Measurements from ENCODE around the gene DHRS11. TPM values are rescaled to one million over a fixed set of nuclear protein-coding genes. Genes with fewer than 3 reads are reported as not detected.
"Not testable (repeated sequence)": the region's sequence is repeated elsewhere in the genome, so short reads cannot be mapped to it uniquely, and the experiment has no call there.

The DHRS11 gene
- total RNA-seq, 1 experiment from 2014 or later: 10.0 TPM

- no peak for DNase-seq (ENCODE audit: extremely low read depth, low read depth)
Measured at GRCh38 chr17:36592716-36593321, 1.1 kb downstream of the DHRS11 start.

GRCh38 chr17:36593656-36594316, 2.1 kb downstream of the DHRS11 start:
- no peak for DNase-seq (ENCODE audit: extremely low read depth, low read depth)

DNA sequence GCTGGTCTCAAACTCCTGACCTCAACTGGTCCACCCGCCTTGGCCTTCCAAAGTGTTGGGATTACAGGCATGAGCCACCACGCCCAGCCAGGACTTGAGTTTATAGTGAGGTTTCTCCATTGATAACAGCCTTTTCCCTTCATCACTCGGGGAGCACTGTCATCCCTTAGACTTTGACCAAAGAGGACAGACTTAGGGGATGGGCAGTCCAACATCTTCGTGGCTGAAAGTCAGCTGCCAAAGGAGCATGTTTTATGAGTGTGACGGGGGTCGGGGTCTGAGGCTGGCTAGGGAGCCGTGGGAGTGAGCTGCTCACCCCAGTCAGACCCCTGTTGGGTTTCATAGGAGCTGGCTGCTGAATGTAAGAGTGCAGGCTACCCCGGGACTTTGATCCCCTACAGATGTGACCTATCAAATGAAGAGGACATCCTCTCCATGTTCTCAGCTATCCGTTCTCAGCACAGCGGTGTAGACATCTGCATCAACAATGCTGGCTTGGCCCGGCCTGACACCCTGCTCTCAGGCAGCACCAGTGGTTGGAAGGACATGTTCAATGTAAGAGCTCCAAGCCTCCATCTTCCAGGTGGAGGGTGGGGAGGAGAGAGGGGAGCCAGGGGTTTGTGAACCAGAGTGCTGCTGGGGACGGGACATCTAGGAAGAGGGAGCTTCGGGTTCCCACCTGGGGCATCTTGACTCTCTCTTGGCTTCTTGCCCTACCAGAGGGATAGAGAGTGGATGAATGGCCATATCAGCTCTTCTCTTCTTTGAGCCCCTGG, 3.1 kb downstream of the DHRS11 start:
- DNase-seq (ENCODE audit: extremely low read depth, low read depth): no peak

DNA sequence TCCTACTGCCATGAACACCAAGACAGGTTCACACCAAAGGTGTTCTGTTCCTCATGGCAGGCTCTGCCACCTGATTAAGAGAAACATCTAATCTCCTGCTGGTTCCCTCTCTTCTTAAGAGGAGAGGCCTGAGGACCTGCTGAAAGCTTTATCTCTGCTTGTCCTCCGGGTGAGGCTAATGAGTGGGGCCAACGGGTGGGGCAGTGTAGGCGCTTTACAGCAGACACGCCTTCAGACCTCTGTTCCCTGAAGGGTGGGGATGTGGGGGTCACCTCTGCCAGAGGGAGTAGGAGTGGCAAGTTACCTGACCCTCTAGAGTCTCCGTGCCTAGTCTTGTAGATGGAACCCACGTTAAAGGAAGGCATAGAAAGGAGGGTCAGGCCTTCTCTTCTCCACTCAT, 5.5 kb downstream of the DHRS11 start:
- DNase-seq (ENCODE audit: extremely low read depth, low read depth): no peak

- no peak for DNase-seq (ENCODE audit: extremely low read depth, low read depth)
Measured at GRCh38 chr17:36597866-36598777, 6.4 kb downstream of the DHRS11 start.

DNA sequence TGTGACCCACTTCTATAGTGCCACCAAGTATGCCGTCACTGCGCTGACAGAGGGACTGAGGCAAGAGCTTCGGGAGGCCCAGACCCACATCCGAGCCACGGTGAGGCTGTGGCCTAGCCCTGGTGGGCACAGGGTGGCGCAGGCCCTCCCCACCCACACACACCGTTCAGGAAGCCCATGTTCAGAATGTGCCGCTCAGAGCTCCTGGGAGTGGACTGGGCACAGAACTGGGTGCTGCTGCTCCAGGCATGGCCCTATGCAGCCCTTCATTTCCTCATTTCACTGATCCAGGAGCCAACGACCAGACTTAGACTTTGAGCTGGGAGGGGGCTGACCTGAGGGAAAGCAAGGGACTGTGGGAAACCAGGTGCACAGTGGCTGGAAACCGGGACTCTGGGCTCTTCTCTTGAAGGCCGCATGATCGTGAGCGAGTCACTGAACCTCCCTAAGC, 7.3 kb downstream of the DHRS11 start:
- DNase-seq (ENCODE audit: extremely low read depth, low read depth): no peak

- no peak for DNase-seq (ENCODE audit: extremely low read depth, low read depth)
Measured at GRCh38 chr17:36599546-36600250, 8.0 kb downstream of the DHRS11 start.

GRCh38 chr17:36600465-36600864, 8.8 kb downstream of the DHRS11 start:
- no peak for DNase-seq (ENCODE audit: extremely low read depth, low read depth)

- DNase-seq (ENCODE audit: extremely low read depth, low read depth): no peak
Measured at GRCh38 chr17:36600936-36601302, 9.2 kb downstream of the DHRS11 start.

DNA sequence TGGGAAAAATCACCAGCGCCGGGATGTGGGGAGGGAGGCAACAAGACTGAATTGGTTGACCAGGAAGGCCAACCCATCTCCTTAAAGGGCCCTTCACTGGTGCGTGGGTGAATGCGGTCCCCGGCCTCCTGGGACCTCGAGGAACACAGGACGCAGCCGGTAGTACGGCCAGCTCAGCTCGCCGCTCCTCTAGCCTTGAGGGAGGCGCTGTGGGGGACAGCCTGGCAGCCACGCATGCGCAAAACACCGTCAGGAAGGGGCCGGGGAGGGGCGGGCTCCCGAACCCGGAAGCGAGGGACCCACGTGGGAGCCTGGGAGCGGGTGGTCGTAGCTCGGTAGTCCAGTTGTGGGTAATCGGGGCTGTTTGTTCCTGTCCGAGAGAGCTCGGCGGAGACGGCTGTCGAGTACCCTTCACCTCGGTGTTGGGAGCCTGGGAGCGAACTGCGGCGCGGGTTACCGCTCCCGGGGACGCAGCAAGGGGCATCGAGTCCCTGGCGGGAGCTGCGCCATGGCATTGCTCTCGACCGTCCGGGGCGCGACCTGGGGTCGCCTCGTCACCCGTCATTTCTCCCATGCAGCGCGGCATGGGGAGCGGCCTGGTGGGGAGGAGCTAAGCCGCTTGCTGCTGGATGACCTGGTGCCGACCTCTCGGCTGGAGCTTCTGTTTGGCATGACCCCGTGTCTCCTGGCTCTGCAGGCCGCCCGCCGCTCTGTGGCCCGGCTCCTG, 9.8 kb downstream of the DHRS11 start, which contains the start of gene MRM1:
Gene MRM1 (plus strand): TSS at position 281 of the 727 bp plus-strand sequence. CDS start 228 bp downstream, at position 509.
- DNase-seq (ENCODE audit: extremely low read depth, low read depth): peak; percentile 90

GRCh38 chr17:36602030-36602748, 10.5 kb downstream of the DHRS11 start:
- DNase-seq (ENCODE audit: extremely low read depth, low read depth): no peak

DNA sequence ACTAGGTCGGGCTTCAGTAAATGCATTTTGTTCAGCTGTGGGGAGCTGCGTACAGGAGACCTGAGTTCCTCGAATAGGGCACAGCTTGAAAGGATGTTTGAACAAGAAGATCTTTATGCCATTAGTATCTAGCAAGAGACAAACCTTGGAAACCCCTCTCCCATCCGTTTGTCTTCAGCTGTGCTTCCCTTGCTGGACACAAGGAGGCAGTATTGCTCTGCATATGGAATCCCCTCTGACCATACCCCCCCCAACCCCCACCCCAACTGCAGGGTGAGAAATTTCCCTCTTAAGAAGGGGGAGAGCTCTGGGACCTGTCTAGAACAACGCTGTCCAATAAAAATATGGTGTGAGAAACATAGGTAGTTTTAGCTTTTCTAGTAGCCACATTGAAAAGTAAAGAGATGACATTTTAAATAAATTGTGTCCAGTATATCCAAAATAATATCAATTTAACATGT, 11.3 kb downstream of the DHRS11 start:
- peak; percentile 70 for DNase-seq (ENCODE audit: extremely low read depth, low read depth)

DNA sequence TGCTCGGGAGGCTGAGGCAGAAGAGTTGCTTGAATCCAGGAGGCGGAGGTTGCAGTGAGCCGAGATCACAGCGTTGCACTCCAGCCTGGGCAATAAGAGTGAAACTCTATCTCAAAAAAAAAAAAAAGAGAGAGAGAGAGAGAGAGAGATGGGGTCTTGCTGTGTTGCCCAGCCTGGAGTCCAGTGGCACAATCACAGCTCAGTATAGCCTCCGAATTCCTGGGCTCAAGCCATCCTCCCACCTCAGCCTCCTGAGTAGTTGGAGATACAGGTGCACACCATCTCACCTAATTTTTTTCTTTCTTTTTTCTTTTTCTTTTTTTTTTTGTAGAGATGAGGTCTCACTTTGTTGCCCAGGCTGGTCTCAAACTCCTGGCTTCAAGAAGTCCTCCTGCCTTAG, 13.3 kb downstream of the DHRS11 start:
- not testable (repeated sequence) for DNase-seq (ENCODE audit: extremely low read depth, low read depth)

- no peak for DNase-seq (ENCODE audit: extremely low read depth, low read depth)
Measured at GRCh38 chr17:36608280-36608679, 16.6 kb downstream of the DHRS11 start.

DNA sequence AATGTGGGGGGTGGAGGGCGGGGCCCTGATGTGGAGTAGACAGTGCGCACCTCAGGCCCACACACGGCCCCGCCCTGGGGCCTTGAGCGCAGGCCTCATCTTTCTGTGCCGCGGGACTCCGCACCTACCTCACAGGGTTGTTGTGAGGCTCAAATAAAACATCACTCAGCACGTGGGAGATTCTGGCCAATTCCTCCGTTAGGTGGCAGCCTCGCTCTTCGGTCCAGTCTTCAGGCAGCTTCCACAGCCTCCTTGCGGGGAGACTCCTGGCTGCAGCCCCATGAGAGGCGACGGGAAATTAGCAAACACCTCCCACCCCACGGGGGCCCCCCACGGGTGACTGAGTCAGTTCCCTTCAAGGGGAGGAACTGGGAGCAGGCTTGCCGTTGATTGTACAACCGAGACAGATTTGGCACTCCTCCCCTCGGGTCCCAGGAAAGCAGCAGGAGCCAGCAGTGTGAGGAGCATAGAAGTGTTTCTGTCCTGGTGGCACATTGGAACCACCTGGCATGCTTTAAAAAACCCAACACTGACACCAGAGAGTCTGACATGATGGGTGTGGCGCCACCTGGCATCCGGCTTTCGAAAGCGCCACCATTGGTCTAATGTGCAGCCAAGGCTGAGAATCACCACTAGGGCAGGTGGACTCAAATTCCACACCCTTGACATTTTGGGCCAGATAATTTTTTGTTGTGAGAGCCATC, 17.3 kb downstream of the DHRS11 start:
- peak; percentile 57 for DNase-seq (ENCODE audit: extremely low read depth, low read depth)

- no peak for DNase-seq (ENCODE audit: extremely low read depth, low read depth)
Measured at GRCh38 chr17:36609498-36609862, 17.8 kb downstream of the DHRS11 start.

GRCh38 chr17:36610474-36610873, 18.8 kb downstream of the DHRS11 start:
- no peak for DNase-seq (ENCODE audit: extremely low read depth, low read depth)

Measured in NCI-H460 (cell line).